Lower leg skin (tissue), 3 donors: ENCODE data around the gene PTK7.

Source experiments
- CTCF ChIP-seq, 3 donors: fragments of 450-650 bp; IDR thresholded peaks; one replicate each; pipeline ENCODE4 v1.5.1; 2016; ENCODE audit warnings: antibody characterized with exemption in 3 of 3, mild to moderate bottlenecking in 3 of 3, moderate library complexity in 2 of 3
- POLR2A ChIP-seq, 2 donors: fragments of 450-650 bp; IDR thresholded peaks; one replicate each; pipeline ENCODE4 v1.6.1; 2016 to 2017; ENCODE audit warnings: antibody characterized with exemption in 2 of 2, mild to moderate bottlenecking in 1 of 2, moderate library complexity in 1 of 2

- TF ChIP-seq CTCF (IDR thresholded peaks at IDR 0.05) (no peak), POLR2A (IDR thresholded peaks at IDR 0.05) (no peak)
Observed at GRCh38 chr6:43183441-43183840, 107.3 kb downstream of the PTK7 start.
